Measurements from ENCODE around the gene ELAVL4.
"Not testable (repeated sequence)": the region's sequence is repeated elsewhere in the genome, so short reads cannot be mapped to it uniquely, and the experiment has no call there.

The ELAVL4 gene

DNA sequence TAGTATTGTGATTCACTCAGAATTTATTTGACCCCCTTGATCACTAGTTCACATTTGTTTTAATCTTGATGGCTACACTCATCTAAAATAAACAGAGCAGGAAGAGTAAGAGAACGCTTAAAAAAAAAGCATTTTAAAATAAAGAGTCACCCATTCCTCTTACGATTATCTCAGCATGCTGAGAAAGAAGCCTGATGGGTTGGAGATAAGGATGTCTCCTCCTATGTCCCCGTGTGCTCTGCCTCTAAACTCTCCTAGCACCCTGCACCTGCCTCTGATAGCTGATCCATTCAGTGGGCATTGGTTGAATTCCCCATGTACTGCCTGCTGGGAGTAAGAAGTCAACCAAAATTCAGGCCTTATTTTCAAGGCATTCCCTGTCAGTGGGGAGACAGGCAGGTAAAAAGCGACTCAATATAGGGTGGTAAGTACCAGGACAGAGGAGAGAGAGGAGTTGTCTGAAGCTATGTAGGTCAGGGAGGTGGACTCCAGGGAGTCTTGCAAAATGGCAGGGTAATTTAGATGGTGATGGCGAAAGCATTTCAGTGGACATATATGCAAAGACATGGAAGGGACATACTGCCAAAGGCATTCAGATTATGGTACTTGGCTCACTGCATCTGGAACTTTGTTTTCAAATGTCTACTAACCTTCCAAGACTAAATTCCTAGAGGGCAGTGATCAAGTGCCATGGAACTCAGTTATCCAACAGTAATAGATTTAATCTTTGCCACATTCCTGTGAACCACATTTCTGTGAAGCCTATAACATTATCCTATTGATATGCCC, 18.4 kb downstream of the ELAVL4 start:
- DNase-seq (ENCODE audit: low spot score) = no peak

DNA sequence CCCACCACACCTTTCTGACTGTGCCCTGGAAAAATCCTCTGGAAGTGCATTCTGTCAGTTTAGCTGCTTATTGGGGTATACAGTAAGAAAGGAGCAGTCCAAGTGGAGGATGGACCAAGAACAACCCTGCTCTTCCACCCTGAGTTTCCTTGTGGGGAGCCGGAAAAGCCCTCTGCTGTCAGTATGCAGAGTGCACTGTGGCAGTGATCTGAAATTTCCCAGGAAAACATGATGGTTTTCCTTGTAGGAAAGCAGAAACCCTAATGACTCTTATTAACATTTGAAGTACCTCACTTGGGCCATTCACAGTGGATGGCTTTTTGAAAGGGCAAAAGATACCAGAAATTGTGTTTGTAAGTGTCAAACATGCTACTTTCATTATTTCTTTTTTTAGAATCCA, 20.5 kb downstream of the ELAVL4 start:
- DNase-seq (ENCODE audit: low spot score) = no peak

GRCh38 chr1:50132347-50132894, 23.7 kb downstream of the ELAVL4 start:
- DNase-seq (ENCODE audit: low spot score) = no peak

DNA sequence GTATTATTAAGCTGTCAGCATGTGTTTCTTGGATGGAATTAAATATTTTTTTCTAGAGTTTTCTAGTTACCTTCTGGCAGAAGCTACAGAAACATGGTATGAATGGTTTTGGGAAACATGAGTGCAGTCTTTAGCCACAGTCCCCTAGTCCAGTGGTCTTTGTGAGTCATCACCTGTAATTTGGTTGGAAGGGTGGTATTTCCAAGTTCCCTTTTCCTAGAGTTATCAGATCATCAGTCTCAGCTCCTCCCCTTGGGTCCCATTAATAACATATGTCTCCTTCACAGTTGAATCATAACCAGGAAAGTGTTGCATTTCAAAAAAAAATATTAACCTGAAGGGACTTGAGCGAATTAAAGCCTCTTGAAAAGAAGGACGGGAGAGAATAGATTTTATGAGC, 27.0 kb downstream of the ELAVL4 start:
- no peak for DNase-seq (ENCODE audit: low spot score)

GRCh38 chr1:50139339-50140181, 30.8 kb downstream of the ELAVL4 start:
- DNase-seq (ENCODE audit: low spot score) = no peak

DNA sequence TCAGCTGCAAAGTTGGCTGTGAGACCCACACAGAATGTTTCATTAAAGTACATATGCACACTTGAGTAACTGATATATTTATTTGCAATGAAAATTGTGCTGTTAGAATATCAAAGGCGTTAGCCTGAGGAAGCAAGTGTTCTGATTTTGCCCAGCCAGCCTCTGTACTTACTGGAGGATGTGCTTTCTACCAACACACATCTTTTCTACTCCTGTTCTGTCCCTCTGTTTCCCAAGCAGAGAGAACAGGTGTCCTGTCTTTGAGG, 31.4 kb downstream of the ELAVL4 start:
- DNase-seq (ENCODE audit: low spot score) = no peak

DNA sequence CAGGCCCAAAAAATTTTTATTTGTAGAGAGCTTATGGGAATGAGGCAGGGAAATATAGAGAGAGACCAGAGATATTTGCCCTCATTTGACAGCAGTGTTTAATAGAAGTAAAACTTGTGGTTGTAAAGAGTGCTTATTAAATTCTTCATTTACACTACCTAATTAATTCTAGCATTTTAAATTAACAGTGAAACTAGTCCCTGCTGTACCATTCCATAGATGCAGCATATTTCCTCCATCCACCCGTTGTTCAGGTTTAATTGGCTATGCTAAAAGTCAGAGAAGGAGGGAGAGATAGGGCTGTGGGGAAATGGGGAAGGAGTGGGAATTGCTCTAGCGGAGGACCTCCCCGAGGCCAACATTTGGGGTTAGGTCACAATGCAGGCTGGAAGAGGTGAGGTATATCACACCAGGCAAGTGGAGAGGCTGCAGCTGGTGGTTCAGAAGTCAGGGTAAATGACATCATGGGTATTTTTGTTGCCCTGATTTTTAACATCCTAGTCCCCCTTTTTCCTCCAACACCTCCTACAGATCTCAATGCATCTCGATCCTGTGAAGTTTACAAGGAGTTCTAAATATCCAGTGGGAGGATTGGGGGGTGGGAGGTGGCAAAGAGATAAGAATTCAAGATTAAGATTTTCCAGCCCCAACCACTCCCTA, 38.6 kb downstream of the ELAVL4 start:
- DNase-seq (ENCODE audit: low spot score) = no peak

DNA sequence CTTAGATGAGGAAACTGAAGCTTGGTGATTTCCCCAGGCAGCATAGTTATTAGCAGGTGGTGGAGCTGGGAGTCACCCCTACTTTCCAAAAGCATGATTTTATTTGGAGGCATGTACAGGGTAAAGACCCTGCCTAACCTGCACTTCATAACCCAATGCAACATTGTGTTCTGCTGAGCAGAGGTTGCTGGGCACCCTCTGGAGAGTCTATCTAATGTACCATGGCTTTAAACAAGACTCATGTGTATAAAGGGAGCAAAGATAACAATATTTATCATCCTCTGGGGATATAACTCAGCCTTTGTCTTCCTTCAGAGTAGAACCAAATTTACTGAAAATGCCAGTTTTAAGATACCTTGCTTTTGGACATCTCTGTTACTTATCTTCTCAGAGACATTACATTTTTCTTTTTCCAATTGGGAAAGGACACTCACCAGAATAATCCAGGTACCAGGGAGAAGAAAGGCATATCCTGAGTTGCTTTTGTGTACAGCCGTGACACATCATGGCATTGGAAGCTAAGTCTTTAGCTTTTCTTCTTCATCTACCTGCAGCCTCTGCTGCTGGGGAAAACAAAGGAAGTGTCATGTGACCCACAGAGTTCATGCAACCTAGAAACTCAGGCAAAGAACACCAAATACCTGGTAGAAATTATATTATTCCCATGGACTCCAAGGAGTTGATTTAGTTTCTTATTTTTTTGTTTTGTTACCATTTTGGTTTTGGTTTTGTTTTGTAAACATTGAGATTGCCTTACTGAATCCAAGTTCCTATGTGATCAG, 39.6 kb downstream of the ELAVL4 start:
- no peak for DNase-seq (ENCODE audit: low spot score)

- DNase-seq (ENCODE audit: low spot score) = no peak
These were observed 43.5 kb downstream of the ELAVL4 start for GRCh38 chr1:50152236-50152635.

- DNase-seq (ENCODE audit: low spot score) = no peak
These were observed 46.8 kb downstream of the ELAVL4 start for GRCh38 chr1:50155541-50155940.

DNA sequence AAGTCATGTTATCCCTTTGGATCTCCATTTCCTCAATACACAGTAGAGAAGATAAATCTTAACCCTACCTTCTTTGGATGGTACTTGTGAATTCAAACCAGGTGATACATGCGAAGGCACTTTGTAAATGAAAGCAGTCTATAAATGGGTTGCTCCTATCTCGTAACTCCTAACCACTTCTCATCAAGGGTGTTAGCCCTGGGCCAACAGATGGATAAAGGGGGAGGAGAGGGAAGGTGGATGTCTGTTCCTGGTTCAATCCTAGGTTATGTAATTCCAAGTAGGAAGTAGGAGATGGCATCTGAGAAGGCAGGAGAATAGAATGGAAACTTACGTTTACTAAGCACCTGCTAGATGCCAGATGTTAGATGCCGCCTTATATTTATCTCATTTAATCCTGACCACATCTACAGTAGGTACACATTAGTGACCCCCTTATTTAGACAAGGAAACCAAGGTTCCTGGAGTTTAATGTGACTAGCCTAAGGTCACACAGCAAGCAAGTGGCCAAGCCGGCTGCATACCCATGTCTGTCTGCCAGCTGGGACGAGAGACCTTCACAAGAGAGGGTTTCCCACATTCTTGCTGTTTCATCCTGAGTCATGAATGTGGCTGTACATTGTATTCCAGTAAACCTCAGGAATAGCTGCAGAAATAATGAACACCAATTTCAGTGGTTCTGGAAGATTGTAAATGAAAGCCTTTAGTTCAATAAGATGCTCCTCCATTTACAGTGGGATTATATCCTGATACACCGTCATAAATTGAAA, 47.7 kb downstream of the ELAVL4 start:
- DNase-seq (ENCODE audit: low spot score) = no peak

GRCh38 chr1:50157306-50157941, 48.7 kb downstream of the ELAVL4 start:
- DNase-seq (ENCODE audit: low spot score) = no peak

- DNase-seq (ENCODE audit: low spot score) = no peak
These were observed 49.7 kb downstream of the ELAVL4 start for GRCh38 chr1:50158421-50158820.

DNA sequence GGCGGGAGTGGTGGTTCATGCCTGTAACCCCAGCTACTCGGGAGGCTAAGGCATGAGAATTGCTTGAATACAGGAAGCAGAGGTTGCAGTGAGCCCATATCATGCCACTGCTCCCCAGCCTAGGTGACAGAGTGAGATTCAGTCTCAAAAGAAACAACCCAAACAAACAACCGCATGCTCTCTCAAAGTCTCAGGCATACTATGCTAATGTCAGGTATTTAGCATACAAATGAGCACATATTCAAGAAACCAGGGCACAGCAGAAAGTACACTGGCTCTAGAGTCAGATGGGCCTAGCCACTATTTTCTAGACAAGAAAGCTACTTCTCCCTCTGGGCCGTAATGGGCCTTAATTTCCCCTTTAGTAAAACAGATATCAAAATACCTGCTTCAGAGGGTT, 55.0 kb downstream of the ELAVL4 start:
- no peak for DNase-seq (ENCODE audit: low spot score)

- not testable (repeated sequence) for DNase-seq (ENCODE audit: low spot score)
These were observed 57.6 kb downstream of the ELAVL4 start for GRCh38 chr1:50166351-50166750.

- no peak for DNase-seq (ENCODE audit: low spot score)
These were observed 63.6 kb downstream of the ELAVL4 start for GRCh38 chr1:50172299-50172698.

GRCh38 chr1:50174101-50174500, 65.4 kb downstream of the ELAVL4 start:
- no peak for DNase-seq (ENCODE audit: low spot score)

GRCh38 chr1:50175719-50176639, 67.3 kb downstream of the ELAVL4 start:
- DNase-seq (ENCODE audit: low spot score) = no peak

DNA sequence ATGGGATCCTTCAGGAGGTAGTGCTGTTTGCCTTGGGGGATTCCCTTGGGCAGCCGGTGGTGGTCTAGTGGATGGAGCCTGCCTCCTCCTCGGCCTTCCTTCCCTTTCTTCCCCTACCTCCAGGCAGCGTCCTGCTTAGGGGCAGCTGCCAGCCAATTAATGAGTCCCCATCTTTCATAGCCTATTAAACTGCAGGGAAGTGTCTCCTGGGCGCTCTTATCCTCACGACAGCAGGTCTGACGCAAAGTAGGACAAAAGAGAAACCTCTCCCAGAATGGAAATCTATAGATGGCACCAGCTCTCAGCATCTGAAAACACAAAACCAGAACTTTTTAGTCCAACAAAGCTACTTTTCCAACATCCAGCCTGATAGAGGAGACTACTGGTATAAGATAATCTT, 69.3 kb downstream of the ELAVL4 start:
- no peak for DNase-seq (ENCODE audit: low spot score)

GRCh38 chr1:50179639-50180038, 70.9 kb downstream of the ELAVL4 start:
- DNase-seq (ENCODE audit: low spot score) = no peak
